ENCODE data around the gene SLC4A4.

The SLC4A4 gene

GRCh38 chr4:71300362-71300761, 38.5 kb upstream of the SLC4A4 start:
- no peak for TF ChIP-seq CTCF (IDR thresholded peaks at IDR 0.05; ENCODE audit: low read depth, low read length, missing control alignments)
- no peak overlapping the region for H3K4me3 ChIP-seq (ENCODE audit: low read depth, low read length)
- DNase-seq (ENCODE audit: low read depth) = no peak

DNA sequence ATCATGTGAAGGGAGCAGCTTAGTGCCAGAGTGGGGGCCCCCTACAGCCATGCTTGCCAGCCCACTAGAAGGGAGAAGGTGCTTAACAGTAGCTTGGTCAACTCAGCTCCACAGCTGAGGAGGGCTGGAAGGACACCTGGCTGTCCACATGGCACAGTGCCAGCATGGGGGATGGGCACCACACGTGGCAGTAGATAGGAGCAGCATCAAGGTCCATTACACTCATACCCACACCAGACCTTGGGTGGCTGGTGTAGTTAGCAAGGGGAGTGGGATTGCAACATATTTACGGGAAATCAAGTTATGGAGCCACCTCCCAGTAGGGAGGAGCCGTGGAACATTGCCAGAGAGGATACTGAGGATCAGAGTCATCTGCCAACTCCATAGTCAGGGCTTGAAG, 37.9 kb upstream of the SLC4A4 start:
- no peak for TF ChIP-seq CTCF (IDR thresholded peaks at IDR 0.05; ENCODE audit: low read depth, low read length, missing control alignments)
- no peak for DNase-seq (ENCODE audit: low read depth)
- H3K4me3 ChIP-seq (ENCODE audit: low read depth, low read length) = no peak overlapping the region

DNA sequence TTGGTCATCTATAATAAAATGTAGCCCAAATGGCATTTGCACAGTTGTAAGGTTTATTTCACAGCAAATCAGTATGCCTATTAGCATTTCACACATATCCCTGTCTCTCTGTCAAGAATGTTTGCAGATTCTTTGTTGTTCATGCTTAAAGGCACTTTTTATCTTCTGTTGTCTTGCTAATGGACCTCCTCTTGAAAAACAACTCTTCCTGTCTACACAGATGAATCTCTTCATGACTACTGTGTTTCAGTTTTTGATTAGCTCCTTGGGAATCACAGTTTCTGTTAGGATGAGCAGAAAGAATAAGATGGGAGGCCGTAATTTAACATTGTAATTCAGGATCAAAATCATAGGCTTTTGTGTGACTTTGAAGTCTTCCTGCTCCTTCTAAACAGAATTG, 35.5 kb upstream of the SLC4A4 start:
- no peak for TF ChIP-seq CTCF (IDR thresholded peaks at IDR 0.05; ENCODE audit: low read depth, low read length, missing control alignments)

GRCh38 chr4:71303850-71304249, 35.0 kb upstream of the SLC4A4 start:
- no peak for TF ChIP-seq CTCF (IDR thresholded peaks at IDR 0.05; ENCODE audit: low read depth, low read length, missing control alignments)
- no peak overlapping the region for H3K4me3 ChIP-seq (ENCODE audit: low read depth, low read length)
- DNase-seq (ENCODE audit: low read depth) = no peak

More for the DNA sequence above, 35.5 kb upstream of the SLC4A4 start:
- H3K4me3 ChIP-seq (ENCODE audit: low read depth, low read length) = no peak overlapping the region
- no peak for DNase-seq (ENCODE audit: low read depth)

- no peak for TF ChIP-seq CTCF (IDR thresholded peaks at IDR 0.05; ENCODE audit: low read depth, low read length, missing control alignments)
- DNase-seq (ENCODE audit: low read depth) = no peak
These were observed 34.5 kb upstream of the SLC4A4 start for GRCh38 chr4:71304289-71304850.

DNA sequence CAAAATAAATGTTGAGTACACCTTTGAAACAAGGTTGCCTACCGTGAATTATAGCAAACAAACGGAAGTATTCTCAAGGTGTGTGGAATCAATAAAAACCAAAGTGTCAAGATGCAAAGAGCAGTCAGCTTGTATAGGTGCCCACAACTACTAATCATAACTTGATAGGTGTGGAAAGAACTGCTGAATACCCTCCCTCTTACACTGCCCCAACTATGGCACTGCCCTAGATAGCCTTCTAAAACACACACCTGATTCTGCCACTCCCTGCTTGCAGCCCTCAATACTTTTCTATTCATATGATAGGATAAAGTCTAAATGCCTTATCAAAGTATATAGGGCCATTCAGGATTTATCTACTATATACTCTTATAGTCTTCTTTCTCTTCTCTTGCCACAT, 31.1 kb upstream of the SLC4A4 start:
- no peak for DNase-seq (ENCODE audit: low read depth)
- no peak for TF ChIP-seq CTCF (IDR thresholded peaks at IDR 0.05; ENCODE audit: low read depth, low read length, missing control alignments)
- H3K4me3 ChIP-seq (ENCODE audit: low read depth, low read length) = no peak overlapping the region

More at GRCh38 chr4:71304289-71304850, 34.5 kb upstream of the SLC4A4 start:
- H3K4me3 ChIP-seq (ENCODE audit: low read depth, low read length) = no peak overlapping the region

- no peak overlapping the region for H3K4me3 ChIP-seq (ENCODE audit: low read depth, low read length)
- no peak for DNase-seq (ENCODE audit: low read depth)
- TF ChIP-seq CTCF (IDR thresholded peaks at IDR 0.05; ENCODE audit: low read depth, low read length, missing control alignments) = no peak
These were observed 16.4 kb upstream of the SLC4A4 start for GRCh38 chr4:71322425-71322824.
